Mesendoderm (in vitro differentiated cells): ENCODE measurements around the gene TET1.

Experiments used
- DNase-seq: peaks from one replicate; pipeline ENCODE4 v3.0.0; 2013
- H2AK5ac ChIP-seq: 2 replicates; pipeline ENCODE4 v1.6.1; 2013; ENCODE audit warnings: low read length, inconsistent platforms
- H2BK120ac ChIP-seq: 2 replicates; pipeline ENCODE4 v1.6.1; 2013; ENCODE audit warnings: low read depth, mild to moderate bottlenecking, low read length, moderate library complexity, mixed read lengths
- H2BK15ac ChIP-seq: replicated peaks from 2 replicates; pipeline ENCODE4 v1.6.1; 2013; ENCODE audit warnings: low read depth, mild to moderate bottlenecking, moderate library complexity
- H2BK5ac ChIP-seq: 2 replicates; pipeline ENCODE4 v1.6.1; 2013; ENCODE audit warnings: low read length, inconsistent platforms
- H3K18ac ChIP-seq: 2 replicates; pipeline ENCODE4 v1.6.1; 2013; ENCODE audit warnings: mild to moderate bottlenecking, low read length, mixed read lengths
- H3K23ac ChIP-seq: one replicate; pipeline ENCODE4 v1.6.1; 2013; ENCODE audit warnings: low read length
- H3K27ac ChIP-seq: 2 replicates; pipeline ENCODE4 v1.5.1; 2013; ENCODE audit warnings: low read depth, mild to moderate bottlenecking, inconsistent platforms, low read length, moderate library complexity
- H3K27me3 ChIP-seq: 2 replicates; pipeline ENCODE4 v1.6.1; 2013; ENCODE audit warnings: low read length, control low read depth, mild to moderate bottlenecking, inconsistent platforms; ENCODE audit not compliant: insufficient read depth, poor library complexity
- H3K36me3 ChIP-seq: 2 replicates; pipeline ENCODE4 v1.6.1; 2013; ENCODE audit warnings: low read length, inconsistent platforms; ENCODE audit not compliant: control insufficient read depth, insufficient read depth
- H3K4ac ChIP-seq: one replicate; pipeline ENCODE4 v1.6.1; 2013; ENCODE audit warnings: low read depth, mild to moderate bottlenecking, low read length, moderate library complexity
- H3K4me1 ChIP-seq: 2 replicates; pipeline ENCODE4 v1.6.1; 2013; ENCODE audit warnings: low read depth, low read length, inconsistent platforms; ENCODE audit not compliant: control insufficient read depth
- H3K4me2 ChIP-seq: 2 replicates; pipeline ENCODE4 v1.6.1; 2013; ENCODE audit warnings: low read length
- H3K4me3 ChIP-seq: 2 replicates; pipeline ENCODE4 v1.5.1; 2013; ENCODE audit warnings: mild to moderate bottlenecking, low read length
- H3K56ac ChIP-seq: one replicate; pipeline ENCODE4 v1.6.1; 2013; ENCODE audit warnings: low read length
- H3K79me1 ChIP-seq: 2 replicates; pipeline ENCODE4 v1.6.1; 2013; ENCODE audit warnings: low read length, inconsistent platforms
- H3K79me2 ChIP-seq: 2 replicates; pipeline ENCODE4 v1.6.1; 2013; ENCODE audit warnings: mild to moderate bottlenecking, low read length; ENCODE audit not compliant: control insufficient read depth, insufficient read depth
- H3K9ac ChIP-seq: 2 replicates; pipeline ENCODE4 v1.6.1; 2013; ENCODE audit warnings: low read length, inconsistent platforms
- H4K5ac ChIP-seq: one replicate; pipeline ENCODE4 v1.6.1; 2013; ENCODE audit warnings: low read length
- H4K8ac ChIP-seq: one replicate; pipeline ENCODE4 v1.6.1; 2013; ENCODE audit warnings: low read depth, mild to moderate bottlenecking, control low read depth, low read length, moderate library complexity
- WGBS: extraction: QIAGEN DNeasy Blood & Tissue Kit; methylation state at CpG from one replicate; pipeline ENCODE4 v1.1.7; 2013; ENCODE audit warnings: low lambda C conversion rate, missing lambda C conversion rate; ENCODE audit not compliant: insufficient coverage; ENCODE audit errors: extremely low coverage; 5-methylcytosine and 5-hydroxymethylcytosine counted together

Gene TET1

DNA sequence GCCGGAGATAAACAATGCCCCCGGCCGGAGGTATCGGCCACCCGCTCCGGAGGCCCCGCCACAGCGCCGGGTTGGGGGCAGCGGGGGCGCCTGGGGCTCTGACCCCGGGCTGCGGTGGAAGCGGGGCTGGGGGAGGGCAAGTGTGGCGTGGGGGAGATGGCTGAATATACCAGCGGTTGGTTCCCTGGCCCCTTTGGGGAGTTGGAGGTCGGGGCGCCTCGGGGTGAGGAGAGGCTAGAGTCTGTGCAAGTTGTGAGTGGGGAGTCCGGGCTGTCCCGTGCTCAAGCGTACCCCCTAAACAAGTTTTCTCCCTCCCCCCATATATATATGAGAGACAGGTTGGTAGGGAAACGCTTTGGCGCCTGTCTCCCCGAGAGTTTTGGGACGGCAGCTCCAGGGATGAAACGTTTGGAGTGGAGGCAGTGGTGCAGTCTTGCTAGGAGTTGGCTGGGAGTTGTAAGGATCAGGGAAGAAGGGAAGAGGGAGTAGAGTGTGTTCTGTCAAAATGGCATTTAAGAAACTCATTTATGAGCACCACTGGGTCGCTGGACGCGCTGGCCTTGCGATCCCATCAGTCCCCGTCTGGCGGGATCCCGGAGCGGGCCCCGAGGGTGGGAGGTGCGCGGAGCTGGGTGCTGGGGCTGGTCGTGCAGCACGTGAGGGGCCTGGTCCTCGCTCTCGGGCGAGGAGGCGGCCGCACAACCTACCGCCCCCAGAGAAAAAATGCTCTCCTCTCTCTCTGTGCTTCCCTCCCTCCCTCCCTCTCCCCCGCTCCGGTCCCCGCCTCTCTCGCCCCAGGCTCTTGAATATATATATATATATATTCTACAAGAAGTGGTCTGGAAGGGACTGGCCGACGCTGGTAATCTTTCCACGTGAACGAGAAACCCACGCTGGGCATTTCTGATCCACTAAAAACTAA is 1.1 kb downstream of the TET1 start:
- Histone ChIP-seq H3K23ac (no peak overlapping the region), H3K79me1 (peaks cover 3% of the 10 kb centered on the region), H3K4ac (peak overlapping the region; percentile 95), H3K4me2 (peak overlapping the region; percentile 67), H3K9ac (peak overlapping the region; percentile 98), H3K18ac (peak overlapping the region; percentile 100), H3K36me3 (no peaks in the 10 kb centered on the region), H3K27ac (peak overlapping the region; percentile 88), H4K8ac (peak overlapping the region; percentile 95), H3K79me2 (peaks cover 50% of the 10 kb centered on the region), H2AK5ac (no peak overlapping the region), H2BK120ac (peak overlapping the region; percentile 33), H2BK15ac (no peak overlapping the region), H4K5ac (no peak overlapping the region), H3K56ac (peak overlapping the region; percentile 94), H3K4me1 (peaks cover 2% of the 10 kb centered on the region), H2BK5ac (peak overlapping the region; percentile 54), H3K4me3 (peak overlapping the region; percentile 99), H3K27me3 (no peaks in the 10 kb centered on the region)
- DNase-seq, result peak; percentile 70
- WGBS, result no CpG with 5 or more reads among the region's 55 CpGs

GRCh38 chr10:68561865-68562649 is 1.9 kb downstream of the TET1 start:
- Histone ChIP-seq H2BK120ac (no peak overlapping the region), H3K4me3 (peak overlapping the region; percentile 86), H3K56ac (peak overlapping the region; percentile 90), H2BK5ac (peak overlapping the region; percentile 55), H3K9ac (peak overlapping the region; percentile 88), H4K8ac (no peak overlapping the region), H3K4me2 (peak overlapping the region; percentile 67), H3K27ac (peak overlapping the region; percentile 77), H3K18ac (peak overlapping the region; percentile 100), H3K27me3 (no peaks in the 10 kb centered on the region), H3K4me1 (peaks cover 2% of the 10 kb centered on the region), H3K36me3 (no peaks in the 10 kb centered on the region), H2AK5ac (no peak overlapping the region), H3K23ac (no peak overlapping the region), H2BK15ac (no peak overlapping the region), H3K4ac (no peak overlapping the region), H3K79me2 (peaks cover 59% of the 10 kb centered on the region), H4K5ac (no peak overlapping the region), H3K79me1 (peaks cover 4% of the 10 kb centered on the region)
- peak; percentile 69 for DNase-seq
- no CpG with 5 or more reads among the region's 28 CpGs for WGBS

- no CpG with 5 or more reads among the region's 12 CpGs for WGBS
- Histone ChIP-seq H2BK5ac (peak overlapping the region; percentile 65), H2BK15ac (peak overlapping the region; percentile 64), H3K4me2 (peak overlapping the region; percentile 81), H3K4ac (peak overlapping the region; percentile 68), H3K36me3 (no peaks in the 10 kb centered on the region), H3K4me3 (peak overlapping the region; percentile 86), H4K8ac (no peak overlapping the region), H3K79me1 (peaks cover 5% of the 10 kb centered on the region), H3K27ac (peak overlapping the region; percentile 60), H3K23ac (no peak overlapping the region), H3K18ac (peak overlapping the region; percentile 100), H3K27me3 (no peaks in the 10 kb centered on the region), H3K9ac (peak overlapping the region; percentile 88), H4K5ac (peak overlapping the region; percentile 84), H2BK120ac (no peak overlapping the region), H3K79me2 (peaks cover 67% of the 10 kb centered on the region), H3K4me1 (peaks cover 2% of the 10 kb centered on the region), H3K56ac (peak overlapping the region; percentile 93), H2AK5ac (no peak overlapping the region)
- peak; percentile 86 for DNase-seq
Observed at GRCh38 chr10:68562661-68563570, 2.8 kb downstream of the TET1 start.

GRCh38 chr10:68564712-68565111 is 4.6 kb downstream of the TET1 start:
- Histone ChIP-seq H2BK15ac (no peak overlapping the region), H3K79me2 (peaks cover 79% of the 10 kb centered on the region), H2AK5ac (no peak overlapping the region), H3K36me3 (no peaks in the 10 kb centered on the region), H4K8ac (no peak overlapping the region), H3K9ac (no peak overlapping the region), H3K27ac (no peak overlapping the region), H3K18ac (no peak overlapping the region), H3K79me1 (peaks cover 7% of the 10 kb centered on the region), H3K27me3 (no peaks in the 10 kb centered on the region), H2BK5ac (no peak overlapping the region), H3K4me2 (no peak overlapping the region), H3K4me1 (peaks cover 2% of the 10 kb centered on the region), H3K56ac (no peak overlapping the region), H3K23ac (no peak overlapping the region), H3K4me3 (no peak overlapping the region), H3K4ac (no peak overlapping the region), H4K5ac (no peak overlapping the region), H2BK120ac (no peak overlapping the region)
- WGBS, result no CpG with 5 or more reads among the region's 4 CpGs
- no peak for DNase-seq

DNA sequence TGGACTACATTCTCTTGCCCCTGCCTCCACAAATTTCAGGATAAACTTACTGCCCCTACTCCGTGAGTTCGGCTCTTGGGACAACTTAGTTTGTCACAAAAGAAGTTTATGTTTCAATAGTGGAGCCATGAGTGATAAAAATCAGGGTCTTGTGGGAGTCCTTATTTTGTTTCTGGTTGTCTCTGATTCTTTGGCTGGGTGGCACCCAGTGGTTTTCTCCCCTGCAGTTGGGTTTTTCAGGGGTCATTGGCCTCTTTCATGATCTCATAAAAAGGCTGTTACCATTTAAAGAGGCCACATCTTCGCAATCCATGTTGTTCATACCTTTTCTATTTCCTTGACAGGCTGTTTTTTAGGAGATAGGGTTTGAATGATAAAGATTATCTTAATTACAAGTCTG is 5.5 kb downstream of the TET1 start:
- no peak overlapping the region for H3K4me2 ChIP-seq
- H3K36me3 ChIP-seq, result no peaks in the 10 kb centered on the region
- H3K27ac ChIP-seq, result no peak overlapping the region
- no peak overlapping the region for H3K4me3 ChIP-seq
- DNase-seq, result no peak
- H4K8ac ChIP-seq, result no peak overlapping the region
- peak overlapping the region; percentile 36 for H2BK15ac ChIP-seq
- no peak overlapping the region for H3K23ac ChIP-seq
- no peak overlapping the region for H3K9ac ChIP-seq
- H3K4ac ChIP-seq, result peak overlapping the region; percentile 31
- H3K56ac ChIP-seq, result no peak overlapping the region
- no peak overlapping the region for H4K5ac ChIP-seq
- H2AK5ac ChIP-seq, result no peak overlapping the region
- peaks cover 78% of the 10 kb centered on the region for H3K79me2 ChIP-seq
- H2BK5ac ChIP-seq, result no peak overlapping the region
- H3K4me1 ChIP-seq, result peaks cover 2% of the 10 kb centered on the region
- no peak overlapping the region for H2BK120ac ChIP-seq
- no peaks in the 10 kb centered on the region for H3K27me3 ChIP-seq
- H3K18ac ChIP-seq, result no peak overlapping the region
- peaks cover 7% of the 10 kb centered on the region for H3K79me1 ChIP-seq
- WGBS, result no CpG with 5 or more reads among the region's 3 CpGs
